ENCODE measurements around the gene SLC38A10. TPM values are rescaled to one million over a fixed set of nuclear protein-coding genes. Genes with fewer than 3 reads are reported as not detected.

SLC38A10 gene
- total RNA-seq, 1 experiment from 2014 or later, result 109 TPM

- TF ChIP-seq YY1 (IDR thresholded peaks at IDR 0.05; ENCODE audit: extremely low read depth, insufficient replicate concordance, low read depth, low read length) (no peak), POLR2A (IDR thresholded peaks at IDR 0.05; ENCODE audit: borderline replicate concordance, extremely low read depth, insufficient read depth, insufficient read length) (no peak)
Measured at GRCh38 chr17:81317961-81318605, 23.0 kb upstream of the SLC38A10 start (continued).

DNA sequence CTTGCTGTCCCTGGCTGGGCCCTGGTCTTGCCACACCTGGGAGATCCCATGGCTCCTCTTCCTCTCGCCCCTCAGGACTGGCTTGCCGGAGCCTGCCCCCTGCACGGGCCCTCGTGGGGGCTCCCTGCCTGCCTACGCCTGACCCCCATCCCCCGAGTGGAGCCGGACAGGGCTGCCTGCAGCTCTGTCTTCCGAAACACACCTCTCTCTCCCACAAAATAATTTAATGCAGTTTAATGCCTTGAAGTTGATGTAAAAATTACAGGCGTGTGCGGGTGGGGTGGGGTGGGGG is 22.4 kb upstream of the SLC38A10 start:
- no peaks in the 10 kb centered on the region for H3K79me2 ChIP-seq (ENCODE audit: insufficient read depth, low read length)

GRCh38 chr17:81315885-81316391 is 20.8 kb upstream of the SLC38A10 start:
- ChIA-PET RAD21 (ENCODE audit: low non-redundant PET in 1 of 2, low total read pairs in 2 of 2, uncharacterized antibody in 2 of 2, unreplicated experiment in 2 of 2) (no interaction called here), POLR2A (interaction anchor here (1.4 kb wide), 1 partner anchor 19 kb away, joined by 5 read pairs; no protein-coding TSS in a partner anchor), CTCF (interaction anchor here (1.1 kb wide), 2 partner anchors 18 to 44 kb away, joined by 3 to 4 read pairs; no protein-coding TSS in a partner anchor)
- BruUV-seq (replicated peaks), result no TSS peak
- no peaks in the 10 kb centered on the region for H3K9me2 ChIP-seq (ENCODE audit: insufficient read depth)
- no peaks in the 10 kb centered on the region for H4K20me1 ChIP-seq (ENCODE audit: insufficient read depth)
- no peak for DNase-seq (ENCODE audit: low read depth, low spot score)
- intact Hi-C loops (cut with micrococcal nuclease), result no loop called here
- H2AFZ ChIP-seq (ENCODE audit: low read depth, low read length, poor library complexity, severe bottlenecking), result no peak overlapping the region
- H3K36me3 ChIP-seq (ENCODE audit: control insufficient read depth in 1 of 2, insufficient read depth in 2 of 2, low read length in 2 of 2), result no peaks in the 10 kb centered on the region
- H3K79me2 ChIP-seq (ENCODE audit: insufficient read depth, low read length), result no peaks in the 10 kb centered on the region
- TF ChIP-seq EZH2phosphoT487 (IDR thresholded peaks at IDR 0.05; ENCODE audit: borderline replicate concordance) (no peak), RAD21 (IDR thresholded peaks at IDR 0.05; ENCODE audit: low read depth) (no peak), SIN3A (IDR thresholded peaks at IDR 0.05; ENCODE audit: low read depth) (no peak), SP1 (IDR thresholded peaks at IDR 0.05; ENCODE audit: low read depth) (no peak), CTCF (IDR thresholded peaks at IDR 0.05 in 2 of 3, conservative IDR thresholded peaks at IDR 0.05 in 1 of 3; ENCODE audit: borderline replicate concordance in 1 of 3, insufficient read depth in 1 of 3, low read depth in 2 of 3, low read length in 2 of 3) (no peak), JUND (IDR thresholded peaks at IDR 0.05) (no peak), CBX3 (IDR thresholded peaks at IDR 0.05; ENCODE audit: low read depth) (no peak), TCF7L2 (IDR thresholded peaks at IDR 0.05; ENCODE audit: borderline replicate concordance, extremely low read depth, insufficient read depth, insufficient read length) (no peak), FOSL1 (IDR thresholded peaks at IDR 0.05; ENCODE audit: low read depth) (no peak), ELF1 (IDR thresholded peaks at IDR 0.05; ENCODE audit: borderline replicate concordance, low read depth) (no peak), SRF (IDR thresholded peaks at IDR 0.05; ENCODE audit: low read depth) (no peak)
- no peak overlapping the region for H3K27ac ChIP-seq (ENCODE audit: low read depth, low read length)
- H3K4me1 ChIP-seq (ENCODE audit: control insufficient read depth in 1 of 2, insufficient read depth in 2 of 2, low read length in 2 of 2), result peaks cover 15% of the 10 kb centered on the region in 2 experiments
- H3K4me3 ChIP-seq (replicated peaks in 1 of 2; ENCODE audit: low read depth in 1 of 2, low read length in 2 of 2), result no peak overlapping the region
- H3K27me3 ChIP-seq (ENCODE audit: insufficient read depth, low read length), result no peaks in the 10 kb centered on the region
- H3K9me3 ChIP-seq (ENCODE audit: control insufficient read depth in 1 of 2, insufficient read depth in 1 of 2, low read depth in 1 of 2, low read length in 2 of 2), result no peaks in the 10 kb centered on the region
- ATAC-seq, result peak; percentile 26; the same call in 1 of the 2 replicates
- peak overlapping the region; percentile 46; the same call in 1 of the 2 replicates for H3K4me2 ChIP-seq (ENCODE audit: low read length)
- H3K9ac ChIP-seq (ENCODE audit: low read length), result no peak overlapping the region

More for the DNA sequence above, 22.4 kb upstream of the SLC38A10 start:
- BruUV-seq (replicated peaks), result no TSS peak
- DNase-seq (ENCODE audit: low read depth, low spot score), result no peak
- Histone ChIP-seq H3K4me1 (ENCODE audit: control insufficient read depth in 1 of 2, insufficient read depth in 2 of 2, low read length in 2 of 2) (peaks cover 15% of the 10 kb centered on the region in 2 experiments), H3K36me3 (ENCODE audit: control insufficient read depth in 1 of 2, insufficient read depth in 2 of 2, low read length in 2 of 2) (no peaks in the 10 kb centered on the region), H4K20me1 (ENCODE audit: insufficient read depth) (no peaks in the 10 kb centered on the region), H3K4me3 (replicated peaks in 1 of 2; ENCODE audit: low read depth in 1 of 2, low read length in 2 of 2) (no peak overlapping the region), H3K27ac (ENCODE audit: low read depth, low read length) (no peak overlapping the region), H3K9me2 (ENCODE audit: insufficient read depth) (no peaks in the 10 kb centered on the region), H2AFZ (ENCODE audit: low read depth, low read length, poor library complexity, severe bottlenecking) (no peak overlapping the region), H3K27me3 (ENCODE audit: insufficient read depth, low read length) (no peaks in the 10 kb centered on the region), H3K4me2 (ENCODE audit: low read length) (peak overlapping the region; percentile 46; the same call in 1 of the 2 replicates), H3K9me3 (ENCODE audit: control insufficient read depth in 1 of 2, insufficient read depth in 1 of 2, low read depth in 1 of 2, low read length in 2 of 2) (no peaks in the 10 kb centered on the region), H3K9ac (ENCODE audit: low read length) (no peak overlapping the region)
- CTCF ChIA-PET, result interaction anchor here (1.3 kb wide), 1 partner anchor 155 kb away, joined by 3 read pairs; no protein-coding TSS in a partner anchor
- TF ChIP-seq SRF (IDR thresholded peaks at IDR 0.05; ENCODE audit: low read depth) (no peak), POLR2AphosphoS5 (IDR thresholded peaks at IDR 0.05; ENCODE audit: low read depth, low read length) (no peak)
- RAD21 ChIA-PET (ENCODE audit: low non-redundant PET in 1 of 2, low total read pairs in 2 of 2, uncharacterized antibody in 2 of 2, unreplicated experiment in 2 of 2), result no interaction called here
- POLR2A ChIA-PET, result interaction anchor here (0.6 to 1.4 kb wide), 2 partner anchors 12 to 18 kb away, joined by 3 to 5 read pairs; no protein-coding TSS in a partner anchor
- ATAC-seq, result no peak
- intact Hi-C loops (cut with micrococcal nuclease), result no loop called here
